ENCODE measurements around the gene TNIP3. TPM values are rescaled to one million over a fixed set of nuclear protein-coding genes. Genes with fewer than 3 reads are reported as not detected.

TNIP3 gene
- total and polyA plus RNA-seq, 4 donors, result 1.6 to 59.2 (median 7.2) TPM

DNA sequence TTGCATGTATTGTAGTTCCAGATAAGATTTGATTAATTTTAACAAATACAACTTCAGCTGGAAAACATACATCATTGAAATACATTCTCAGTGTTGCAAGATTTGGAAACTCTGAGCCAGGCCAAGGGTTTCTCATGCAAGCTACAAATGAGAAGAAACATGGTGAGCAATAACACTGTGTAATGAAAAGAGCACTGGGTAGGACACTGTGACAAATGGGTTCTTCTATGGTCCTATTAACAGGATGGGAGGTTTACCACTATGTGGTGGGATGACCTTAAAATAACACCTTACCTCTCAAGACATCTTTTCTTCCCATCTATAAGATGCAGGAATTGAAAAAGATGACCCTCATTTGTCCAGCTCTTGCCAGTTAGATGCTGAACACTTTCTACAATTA, 72.2 kb downstream of the TNIP3 start:
- Histone ChIP-seq H3K27ac (ENCODE audit: low read depth in 1 of 2, low read length in 1 of 2) (no peak overlapping the region), H3K9me3 (ENCODE audit: control insufficient read depth in 4 of 4, insufficient read depth in 3 of 4, low read length in 3 of 4) (no peaks in the 10 kb centered on the region), H3K9ac (ENCODE audit: insufficient read depth in 1 of 2, low read length in 2 of 2) (no peak overlapping the region), H3K4me3 (no peak overlapping the region), H3K36me3 (ENCODE audit: control insufficient read depth in 4 of 4, insufficient read depth in 4 of 4, low read length in 4 of 4) (no peaks in the 10 kb centered on the region), H3K27me3 (ENCODE audit: control insufficient read depth in 3 of 3, insufficient read depth in 3 of 3, low read length in 2 of 3) (no peaks in the 10 kb centered on the region), H3K4me1 (ENCODE audit: control insufficient read depth in 5 of 5, insufficient read depth in 5 of 5, low read length in 5 of 5) (peaks cover 0 to 14% (median 0%) of the 10 kb centered on the region in 5 donors)
- no peak for DNase-seq
- TF ChIP-seq, protein P1, sequence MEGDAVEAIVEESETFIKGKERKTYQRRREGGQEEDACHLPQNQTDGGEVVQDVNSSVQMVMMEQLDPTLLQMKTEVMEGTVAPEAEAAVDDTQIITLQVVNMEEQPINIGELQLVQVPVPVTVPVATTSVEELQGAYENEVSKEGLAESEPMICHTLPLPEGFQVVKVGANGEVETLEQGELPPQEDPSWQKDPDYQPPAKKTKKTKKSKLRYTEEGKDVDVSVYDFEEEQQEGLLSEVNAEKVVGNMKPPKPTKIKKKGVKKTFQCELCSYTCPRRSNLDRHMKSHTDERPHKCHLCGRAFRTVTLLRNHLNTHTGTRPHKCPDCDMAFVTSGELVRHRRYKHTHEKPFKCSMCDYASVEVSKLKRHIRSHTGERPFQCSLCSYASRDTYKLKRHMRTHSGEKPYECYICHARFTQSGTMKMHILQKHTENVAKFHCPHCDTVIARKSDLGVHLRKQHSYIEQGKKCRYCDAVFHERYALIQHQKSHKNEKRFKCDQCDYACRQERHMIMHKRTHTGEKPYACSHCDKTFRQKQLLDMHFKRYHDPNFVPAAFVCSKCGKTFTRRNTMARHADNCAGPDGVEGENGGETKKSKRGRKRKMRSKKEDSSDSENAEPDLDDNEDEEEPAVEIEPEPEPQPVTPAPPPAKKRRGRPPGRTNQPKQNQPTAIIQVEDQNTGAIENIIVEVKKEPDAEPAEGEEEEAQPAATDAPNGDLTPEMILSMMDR (IDR thresholded peaks at IDR 0.05; ENCODE audit: control extremely low read depth, extremely low read depth), result no peak
- ATAC-seq (ENCODE audit: insufficient read depth, low FRiP score), result no peak

DNA sequence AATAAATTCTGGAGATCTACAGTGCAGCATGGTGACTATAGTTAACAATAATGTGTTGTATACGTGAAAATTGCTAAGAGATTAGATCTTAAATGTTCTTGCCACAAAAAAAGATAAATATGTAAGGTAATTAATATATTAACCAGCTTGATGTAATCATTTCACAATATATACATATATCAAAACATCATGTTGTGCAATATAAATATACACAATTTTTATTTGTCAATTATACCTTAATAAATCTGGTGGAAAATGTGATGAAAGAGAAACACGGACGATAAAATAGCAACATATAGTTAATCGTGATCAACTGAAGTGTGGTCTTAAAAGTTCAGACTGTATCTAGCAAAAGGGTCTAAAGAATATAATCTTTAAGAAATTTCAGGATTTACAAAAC, 75.3 kb downstream of the TNIP3 start:
- no peaks in the 10 kb centered on the region for H3K4me1 ChIP-seq (ENCODE audit: control insufficient read depth in 5 of 5, insufficient read depth in 5 of 5, low read length in 5 of 5)
- H3K27me3 ChIP-seq (ENCODE audit: control insufficient read depth in 3 of 3, insufficient read depth in 3 of 3, low read length in 2 of 3), result no peaks in the 10 kb centered on the region
- no peak overlapping the region for H3K9ac ChIP-seq (ENCODE audit: insufficient read depth in 1 of 2, low read length in 2 of 2)
- no peaks in the 10 kb centered on the region for H3K36me3 ChIP-seq (ENCODE audit: control insufficient read depth in 4 of 4, insufficient read depth in 4 of 4, low read length in 4 of 4)
- TF ChIP-seq, protein P1 (IDR thresholded peaks at IDR 0.05; ENCODE audit: control extremely low read depth, extremely low read depth), result no peak
- no peak overlapping the region for H3K4me3 ChIP-seq
- 90 to 95% methylated on average over 4 of the region's 4 CpGs for WGBS, 2 donors
- H3K9me3 ChIP-seq (ENCODE audit: control insufficient read depth in 4 of 4, insufficient read depth in 3 of 4, low read length in 3 of 4), result no peaks in the 10 kb centered on the region
- ATAC-seq (ENCODE audit: insufficient read depth, low FRiP score) (no peak), DNase-seq (no peak)
- H3K27ac ChIP-seq (ENCODE audit: low read depth in 1 of 2, low read length in 1 of 2), result no peak overlapping the region

Small RNA genes lying within 50 kb of the gene (small RNA-seq; reads per million reads assigned to genes)
- not detected for gene RNU6-948P (ENCODE audit: low replicate concordance)

Other genes starting within 250 kb of the TNIP3 start
- gene PRDM5, start 241.6 kb downstream of the TNIP3 start, total RNA-seq, result 10 to 100 TPM; 15.1 to 57.6 TPM
- gene PRDM5, start 241.6 kb downstream of the TNIP3 start, polyA plus RNA-seq, result 1 to 10 TPM; 3.0 to 3.3 TPM
- gene NDNF, start 91.8 kb downstream of the TNIP3 start, total RNA-seq, result 100 to 1,000 TPM; 121 to 381 TPM
- gene NDNF, start 91.8 kb downstream of the TNIP3 start, polyA plus RNA-seq, result 10 to 100 TPM; 22.3 to 40.1 TPM
- 1 to 10 TPM in 1 of 2 donors, not detected in 1; 1.3 TPM for gene QRFPR, start 216.7 kb upstream of the TNIP3 start, total RNA-seq
- gene QRFPR, start 216.7 kb upstream of the TNIP3 start, polyA plus RNA-seq, result under 1 TPM in 1 of 2 donors, not detected in 1; 0.02 TPM